Measurements from ENCODE around the gene KLRB1.
"Not testable (repeated sequence)": the region's sequence is repeated elsewhere in the genome, so short reads cannot be mapped to it uniquely, and the experiment has no call there.

The KLRB1 gene

DNA sequence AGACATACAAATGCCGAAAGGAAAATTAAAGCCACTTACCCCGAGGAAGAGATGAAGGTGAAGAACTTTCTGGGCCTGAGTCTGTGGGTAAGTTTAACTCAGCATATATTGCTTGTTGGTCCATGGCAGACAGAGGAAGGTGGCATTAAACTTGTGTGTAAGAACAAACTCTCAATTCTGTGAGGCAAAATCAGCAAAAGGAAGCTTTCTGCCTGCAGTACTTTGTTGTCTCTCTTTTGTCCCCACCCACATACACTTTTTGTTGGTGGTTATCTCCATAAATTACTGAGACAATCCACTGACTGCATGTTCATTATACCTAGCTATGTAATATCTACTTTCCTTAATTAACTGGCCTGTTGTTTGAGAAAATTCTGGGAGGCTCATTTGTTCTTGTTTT, at the start of gene KLRB1:
Gene KLRB1 (minus strand): TSS at position 201 of the 400 bp plus-strand sequence. CDS start 77 bp downstream, at position 124.
- no peak for DNase-seq

DNA sequence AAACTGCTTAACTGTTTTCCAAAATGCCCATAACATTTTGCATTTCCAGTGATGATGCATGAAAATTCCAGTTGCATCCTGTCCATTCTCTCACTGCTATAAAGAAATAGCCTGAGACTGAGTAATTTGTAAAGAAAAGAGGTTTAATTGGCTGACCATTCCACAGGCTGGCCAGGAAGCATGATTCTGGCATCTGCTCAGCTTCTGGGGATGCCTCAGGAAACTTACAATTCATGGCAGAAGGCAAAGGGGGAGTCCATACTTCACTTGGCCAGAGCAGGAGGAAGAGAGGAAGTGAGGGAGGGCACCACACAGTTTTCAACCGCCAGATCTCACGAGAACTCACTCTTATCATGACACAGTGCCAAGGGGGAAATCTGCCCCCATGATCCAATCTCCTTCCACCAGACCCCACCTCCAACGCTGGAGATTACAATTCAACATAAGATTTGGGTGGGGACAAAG, 43.6 kb upstream of the KLRB1 start:
- DNase-seq: no peak

DNA sequence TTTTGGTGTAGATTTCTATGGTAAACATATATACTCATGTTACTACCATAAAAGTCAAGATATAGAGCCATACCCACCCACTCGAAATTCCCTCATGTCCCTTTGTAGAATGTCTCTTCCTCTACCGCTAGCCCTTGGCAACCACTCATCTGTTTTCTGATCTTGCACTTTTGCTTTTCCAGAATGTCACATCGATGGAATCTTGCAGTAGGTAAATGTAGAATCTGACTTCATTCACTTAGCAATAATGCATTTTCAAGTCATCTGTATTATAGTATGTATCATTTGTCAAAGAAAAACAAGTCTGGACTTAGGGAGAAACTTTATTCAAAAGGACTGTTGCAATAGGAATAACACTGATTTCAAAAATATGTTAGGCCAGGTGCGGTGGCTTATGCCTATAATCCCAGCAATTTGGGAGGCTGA, 42.4 kb upstream of the KLRB1 start:
- DNase-seq: no peak

DNA sequence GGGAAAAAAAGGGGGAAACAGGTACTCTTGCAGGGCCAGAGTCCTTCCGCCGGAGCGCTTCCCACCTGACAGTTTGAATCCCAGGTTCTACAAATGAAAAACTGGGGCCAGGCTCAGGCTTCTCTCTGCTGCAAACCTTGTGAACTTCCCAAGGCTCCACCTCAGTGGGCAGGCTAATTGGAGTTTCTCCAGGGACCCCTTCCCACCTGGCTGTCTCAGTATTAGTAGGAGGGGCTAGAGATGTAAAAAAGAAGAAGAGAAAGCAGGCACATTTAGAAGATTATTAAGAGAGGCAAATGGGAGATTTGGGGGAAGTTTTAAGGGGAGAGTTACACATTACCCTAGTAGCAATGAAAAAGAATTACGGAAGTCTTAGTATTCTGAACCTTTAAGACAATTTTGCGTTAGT, 41.8 kb upstream of the KLRB1 start:
- no peak for DNase-seq

DNA sequence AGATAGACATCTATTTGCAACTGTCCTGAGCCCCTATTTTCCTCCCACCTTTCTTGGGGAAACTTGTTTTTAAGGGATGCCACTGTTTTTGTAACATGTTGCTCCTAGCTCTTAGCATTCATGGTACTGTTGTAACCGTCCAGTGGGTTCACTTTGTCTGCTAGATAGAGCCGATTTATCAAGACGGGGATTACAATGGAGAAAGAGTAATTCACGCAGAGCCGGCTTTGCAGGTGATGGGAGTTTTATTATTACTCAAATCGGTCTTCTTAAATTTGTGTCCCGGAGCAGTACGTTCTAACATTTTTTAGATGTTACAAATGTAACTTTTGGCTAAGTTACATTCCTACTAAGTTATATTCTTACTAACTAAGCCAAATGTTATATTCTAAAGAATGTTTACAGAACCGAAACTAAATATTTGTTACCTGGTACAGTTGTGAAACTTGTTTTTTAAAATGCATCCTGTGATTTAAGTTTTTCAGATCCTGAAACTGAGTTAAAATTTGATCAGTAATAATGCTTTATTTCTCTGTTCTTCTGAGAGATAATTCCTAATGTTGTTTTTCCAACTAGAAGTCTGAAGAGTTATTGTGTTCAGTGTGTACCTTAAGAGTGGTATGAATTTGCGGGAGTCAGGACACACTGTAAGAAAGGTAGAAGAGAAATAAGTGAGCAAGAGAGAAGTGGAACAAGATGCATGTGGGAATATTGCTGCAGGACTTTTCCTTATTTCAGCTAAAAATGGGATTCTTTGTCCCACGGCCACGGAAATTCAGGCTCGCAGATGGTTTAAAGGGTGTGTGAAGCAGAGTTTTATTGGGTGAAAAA, 41.2 kb upstream of the KLRB1 start:
- DNase-seq: no peak

DNA sequence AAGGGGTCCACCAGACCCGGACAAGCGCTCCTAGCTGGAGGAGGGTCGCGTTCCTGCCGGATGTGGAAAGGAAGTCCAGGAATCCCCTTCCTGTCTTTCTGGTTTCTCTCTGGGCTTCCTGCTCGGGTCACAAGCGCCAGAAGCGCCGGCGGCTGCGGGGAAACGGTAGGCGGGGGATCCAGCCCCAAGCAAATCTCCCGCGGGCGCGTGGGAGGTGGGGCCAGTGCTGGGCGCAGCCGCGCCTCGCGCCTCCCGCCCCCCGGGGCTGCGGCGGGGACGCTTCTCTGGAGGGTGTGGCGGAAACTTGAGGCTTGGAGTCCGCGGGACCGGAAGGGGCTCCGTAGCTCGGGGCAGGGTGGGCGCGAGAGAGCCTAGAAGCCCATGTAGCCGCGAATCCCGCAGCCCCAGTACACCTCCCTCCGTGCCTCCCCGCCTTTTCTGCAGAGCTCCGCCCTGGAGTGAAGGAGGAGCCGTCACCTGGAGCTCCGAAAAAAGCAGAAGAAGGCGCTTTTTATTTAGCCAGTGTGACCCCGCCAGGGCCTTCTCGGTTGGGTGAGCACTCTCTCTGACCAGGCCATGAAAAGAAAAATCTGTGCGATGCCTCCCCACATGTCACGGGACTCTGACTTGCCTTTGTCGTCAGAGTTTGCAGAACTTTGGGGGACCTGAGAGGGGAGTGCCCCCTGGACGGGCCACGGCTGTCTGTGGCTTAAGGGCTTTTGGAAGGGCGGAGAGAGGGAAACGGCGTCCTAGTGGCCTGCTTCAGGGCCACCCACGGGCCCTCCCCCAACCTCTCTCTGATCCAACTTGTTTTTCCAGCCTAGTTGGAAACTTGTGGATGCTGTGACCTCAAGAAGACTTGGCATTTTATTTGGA, 40.3 kb upstream of the KLRB1 start:
- DNase-seq: peak; percentile 22

DNA sequence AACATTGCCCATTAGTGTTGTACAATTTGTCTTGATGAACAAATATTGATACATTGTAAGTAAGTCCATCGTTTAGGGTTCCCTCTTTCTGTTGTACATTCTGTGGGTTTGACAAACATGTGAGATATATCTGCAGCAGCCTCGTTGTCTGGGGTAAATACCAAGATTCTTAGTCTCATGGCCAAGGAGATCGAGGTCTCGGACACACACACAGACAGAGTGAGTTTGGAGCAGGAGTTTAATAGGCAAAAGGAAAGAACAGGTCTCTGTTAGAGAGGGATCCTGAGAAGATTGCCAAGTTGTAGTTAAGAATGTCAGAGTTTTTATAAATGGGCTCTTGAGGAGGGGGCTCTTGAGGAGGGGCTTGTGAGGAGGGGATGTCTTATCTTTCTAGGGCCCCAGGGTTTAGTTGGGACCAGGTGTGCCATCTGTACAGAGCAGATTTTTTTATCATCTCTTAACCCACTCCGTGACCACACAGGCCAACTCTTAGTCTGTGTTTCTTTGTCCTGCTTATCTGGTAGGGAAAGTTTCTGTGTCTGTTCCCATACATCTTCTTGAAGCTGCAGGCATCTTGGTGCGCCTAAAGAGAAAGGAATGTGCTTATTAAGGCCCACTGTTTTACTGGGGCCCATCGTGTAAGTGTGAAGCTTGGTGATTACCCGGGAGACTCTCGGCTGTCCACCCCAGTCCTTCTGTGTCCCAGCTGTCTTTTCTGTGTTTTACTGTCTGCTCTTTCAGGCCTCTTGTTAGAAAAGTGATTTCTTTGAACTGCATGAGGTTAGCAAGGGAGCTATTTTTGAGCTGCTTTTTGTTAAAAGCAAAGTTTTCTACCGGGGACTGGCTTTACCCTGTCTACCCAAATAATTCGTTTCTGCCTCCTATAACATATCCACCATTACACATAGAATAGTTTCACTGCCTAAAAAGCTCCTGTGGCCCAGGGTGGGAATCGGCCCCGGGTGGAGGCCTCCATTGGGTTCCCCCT, 39.4 kb upstream of the KLRB1 start:
- no peak for DNase-seq

DNA sequence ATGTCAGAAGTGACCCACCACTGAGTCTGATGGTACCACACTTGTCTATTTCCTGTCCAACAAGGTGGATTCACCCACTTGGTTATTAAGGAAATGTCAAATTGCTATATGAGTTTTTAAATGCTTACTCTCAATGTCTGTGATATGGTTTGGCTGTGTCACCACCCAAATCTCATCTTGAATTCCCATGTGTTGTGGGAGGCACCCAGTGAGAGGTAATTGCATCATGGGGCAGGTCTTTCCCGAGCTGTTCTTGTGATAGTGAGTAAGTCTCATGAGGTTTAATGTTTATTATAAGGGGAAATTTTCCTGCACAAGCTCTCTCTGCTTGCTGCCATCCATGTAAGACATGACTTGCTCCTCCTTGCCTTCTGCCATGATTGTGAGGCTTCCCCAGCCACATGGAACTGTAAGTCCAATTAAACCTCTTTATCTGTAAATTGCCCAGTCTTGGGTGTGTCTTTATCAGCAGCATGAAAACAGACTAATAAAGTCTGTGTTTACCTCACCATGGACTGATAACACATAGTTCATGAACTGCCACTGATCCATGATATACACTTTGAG, 37.4 kb upstream of the KLRB1 start:
- not testable (repeated sequence) for DNase-seq

DNA sequence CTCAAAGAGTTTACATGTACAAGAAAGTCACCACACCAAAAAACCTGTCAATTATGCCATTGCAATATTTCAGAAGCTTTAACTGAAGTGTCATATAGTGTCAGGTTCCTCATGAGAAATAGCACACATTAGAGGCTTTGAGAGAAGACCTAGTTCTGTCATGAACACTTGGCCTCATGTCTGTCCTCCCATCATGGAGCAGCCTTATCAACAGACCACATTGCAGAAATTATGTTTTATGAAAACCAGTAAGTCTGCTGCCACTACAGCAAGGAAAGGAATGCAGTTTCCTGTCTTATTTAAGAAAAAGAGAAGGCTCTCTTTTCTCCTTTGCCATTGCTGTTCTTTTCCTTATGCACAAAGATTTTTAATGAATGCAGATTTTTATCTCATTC, 35.5 kb upstream of the KLRB1 start:
- DNase-seq: no peak

DNA sequence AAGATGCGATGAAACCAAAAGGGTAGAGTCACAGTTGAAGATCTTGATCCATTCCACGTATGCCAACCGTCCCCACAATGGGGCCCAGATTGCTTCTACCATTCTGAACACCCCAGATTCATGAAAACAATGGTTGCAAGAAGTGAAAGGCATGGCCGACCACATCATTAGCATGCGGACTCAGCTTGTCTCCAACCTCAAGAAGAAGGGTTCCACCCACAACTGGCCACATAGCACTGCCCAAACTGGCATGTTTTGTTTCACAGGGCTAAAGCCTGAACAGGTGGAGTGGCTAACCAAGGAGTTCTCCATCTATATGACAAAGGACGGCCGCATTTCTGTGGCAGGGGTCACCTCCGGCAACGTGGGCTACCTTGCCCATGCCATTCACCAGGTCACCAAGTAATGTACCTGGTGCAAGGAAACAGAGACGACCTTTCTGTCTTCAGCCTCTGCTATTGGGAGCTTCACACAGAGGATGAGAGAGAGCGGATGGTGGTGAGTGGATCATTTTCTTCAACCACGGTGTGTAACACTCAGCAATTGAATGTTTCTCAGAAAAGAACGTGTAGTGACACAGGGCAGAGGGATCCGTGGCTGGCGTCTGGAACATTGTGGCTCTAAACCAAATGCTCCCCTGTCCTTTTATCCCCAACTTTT, 35.0 kb upstream of the KLRB1 start:
- DNase-seq: no peak

DNA sequence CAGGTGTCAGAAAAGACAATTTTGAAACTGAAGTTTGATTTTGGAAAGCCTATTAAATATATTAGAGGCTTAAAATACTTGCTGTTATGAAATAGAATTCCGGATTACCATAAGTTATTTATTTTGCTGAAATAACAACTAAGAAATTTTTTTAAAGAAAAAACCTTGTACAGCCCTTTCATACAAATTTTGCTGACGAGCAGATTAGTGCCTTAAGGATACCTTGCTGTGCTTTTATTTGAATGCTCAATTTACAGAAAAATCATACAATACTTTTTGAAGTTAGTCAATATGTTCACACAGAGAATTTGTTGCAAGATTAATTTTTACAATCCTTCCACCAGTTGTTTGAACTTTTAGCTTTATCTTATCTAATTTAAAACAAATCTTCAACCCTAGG, 32.3 kb upstream of the KLRB1 start:
- DNase-seq: no peak

DNA sequence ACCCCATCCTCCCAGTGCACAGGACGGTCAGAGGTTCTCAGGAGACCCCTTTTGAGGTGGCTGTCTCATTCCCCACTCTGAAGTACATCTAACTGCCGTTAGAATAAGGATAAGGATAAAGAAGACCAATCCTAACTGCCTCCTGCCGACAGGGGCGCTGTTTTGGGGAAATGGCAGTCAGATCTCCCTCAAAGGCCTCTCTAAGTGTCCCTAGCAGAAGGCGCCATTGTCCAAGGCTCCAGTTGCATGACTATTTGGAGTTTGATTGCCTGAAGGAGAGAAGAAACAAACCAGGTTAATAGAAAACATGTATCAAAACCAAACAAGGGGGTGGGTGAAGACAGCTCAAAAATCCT, 29.1 kb upstream of the KLRB1 start:
- no peak for DNase-seq

DNA sequence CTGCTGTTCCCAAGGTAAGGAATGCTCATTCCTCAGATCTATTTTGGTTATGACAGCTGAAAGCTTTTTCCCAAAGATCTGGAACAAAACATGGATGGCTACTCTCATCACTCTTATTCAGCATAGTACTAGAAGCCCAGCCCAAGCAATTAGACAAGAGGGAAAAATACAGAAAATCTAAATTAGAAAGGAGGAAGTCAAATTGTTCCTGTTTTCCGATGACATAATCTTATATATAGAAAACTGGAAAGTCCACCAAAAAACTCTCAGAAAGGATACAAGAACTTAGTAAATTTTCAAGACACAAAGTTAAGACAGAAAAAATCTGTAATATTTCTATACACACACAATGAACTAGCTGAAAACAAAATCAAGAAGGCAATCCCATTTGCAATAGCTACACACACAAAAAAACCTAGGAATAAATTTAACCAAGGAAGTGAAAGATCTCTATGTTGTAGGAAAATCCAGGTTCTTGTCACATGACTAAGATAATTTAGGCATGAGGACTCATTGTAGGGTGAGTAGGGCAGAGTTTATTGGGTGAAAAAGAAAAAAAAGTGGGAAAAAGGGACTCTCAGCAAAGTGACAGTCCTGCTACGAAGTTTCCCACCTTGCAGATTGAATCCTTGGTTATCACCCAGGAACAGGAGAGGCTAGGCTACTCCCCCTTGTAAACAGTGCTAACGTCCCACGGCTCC, 28.6 kb upstream of the KLRB1 start:
- no peak for DNase-seq

DNA sequence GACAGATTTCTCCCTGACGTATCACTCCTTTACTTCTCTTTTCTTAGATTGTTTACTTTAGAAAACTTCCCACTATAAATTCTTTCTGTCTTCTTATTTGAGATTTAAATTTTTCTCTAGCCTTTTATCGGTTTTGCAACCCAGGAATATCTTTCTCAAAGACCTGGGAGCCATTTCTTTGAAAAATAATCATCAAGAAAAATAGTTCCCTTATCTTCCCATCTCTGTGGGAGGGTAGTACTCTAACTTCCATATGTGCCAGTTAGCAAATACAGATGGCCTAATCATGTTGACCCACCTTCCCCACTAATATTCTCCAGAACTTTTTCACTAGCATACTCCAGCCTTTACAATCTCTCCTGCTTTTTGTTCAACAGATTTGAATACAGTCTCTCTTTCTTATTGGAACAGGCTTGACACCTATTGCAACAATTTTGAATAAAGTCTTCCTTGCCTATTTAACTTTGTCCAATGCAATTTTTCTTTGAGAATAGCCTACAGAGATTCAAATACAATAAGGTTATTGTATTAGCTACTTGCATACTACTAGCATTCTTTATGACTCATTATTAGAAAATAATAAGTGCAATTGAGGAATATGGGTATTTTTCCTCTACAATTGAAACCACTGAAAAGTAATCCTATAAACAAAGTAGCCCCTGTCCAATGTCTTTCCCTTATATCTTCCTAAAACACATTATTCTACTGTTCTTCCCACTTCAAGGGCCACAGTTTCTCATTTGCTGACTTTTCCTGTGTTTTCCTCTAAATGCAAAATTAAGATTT, 27.4 kb upstream of the KLRB1 start:
- DNase-seq: no peak

DNA sequence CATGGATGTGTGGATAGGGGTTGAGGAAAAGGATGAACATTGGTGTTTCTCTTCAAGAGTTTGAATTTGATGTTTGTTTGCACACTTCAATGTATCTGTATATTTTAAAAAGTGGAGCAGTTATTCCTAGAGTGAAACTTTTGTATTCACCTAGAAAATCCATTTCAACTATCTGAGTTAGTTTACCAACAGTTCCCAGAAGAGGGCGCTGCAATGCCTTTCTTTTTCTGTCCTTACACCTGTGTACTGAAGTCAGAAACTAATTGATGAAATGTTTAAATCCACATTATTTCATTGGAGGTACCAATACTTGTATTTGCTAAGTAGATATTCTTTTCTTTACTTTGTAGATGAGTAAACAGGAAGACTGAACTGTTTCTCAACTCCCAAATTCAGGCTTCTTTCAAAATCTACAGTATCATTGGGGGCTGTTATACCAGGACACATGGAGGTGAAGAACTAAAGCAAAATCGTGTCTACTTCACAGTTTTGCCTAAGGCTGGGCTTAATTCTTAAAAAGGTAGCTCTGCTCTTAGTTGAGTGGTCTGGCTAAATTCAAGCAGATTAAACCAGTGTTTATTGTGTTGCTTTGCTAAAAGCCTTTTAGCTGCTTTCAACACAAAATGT, 26.6 kb upstream of the KLRB1 start:
- no peak for DNase-seq

DNA sequence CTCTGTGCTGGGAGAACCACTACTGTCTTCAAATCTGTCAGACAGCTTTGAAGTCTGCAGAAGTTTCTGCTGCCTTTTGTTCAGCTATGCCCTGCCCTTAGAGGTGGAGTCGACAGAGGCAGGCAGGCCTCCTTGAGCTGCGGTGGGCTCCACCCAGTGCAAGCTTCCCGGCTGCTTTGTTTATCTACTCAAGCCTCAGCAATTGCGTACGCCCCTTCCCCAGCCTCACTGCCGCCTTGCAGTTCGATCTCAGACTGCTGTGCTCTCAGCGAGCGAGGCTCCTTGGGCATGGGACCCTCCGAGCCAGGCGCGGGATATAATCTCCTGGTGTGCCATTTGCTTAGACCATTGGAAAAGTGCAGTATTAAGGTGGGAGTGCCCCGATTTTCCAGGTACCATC, 25.1 kb upstream of the KLRB1 start:
- DNase-seq: no peak

DNA sequence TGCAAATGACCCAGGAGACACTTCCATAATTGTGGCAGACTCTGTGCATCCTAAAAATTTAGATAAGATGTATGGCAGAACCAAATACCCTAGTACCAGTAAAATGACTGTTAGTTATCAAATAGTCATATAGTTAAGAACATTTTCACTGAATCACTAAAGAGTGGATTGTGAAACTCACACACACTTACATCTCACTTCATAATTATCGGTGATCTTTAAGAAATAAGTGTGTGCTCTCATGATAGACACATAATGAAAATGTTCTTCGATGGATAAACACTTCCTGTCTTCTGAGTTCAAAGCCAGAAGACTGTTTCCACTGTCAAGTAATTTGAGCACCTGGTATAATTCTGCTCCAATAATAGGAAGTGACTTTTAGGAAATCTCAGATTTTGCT, 19.1 kb upstream of the KLRB1 start:
- no peak for DNase-seq

DNA sequence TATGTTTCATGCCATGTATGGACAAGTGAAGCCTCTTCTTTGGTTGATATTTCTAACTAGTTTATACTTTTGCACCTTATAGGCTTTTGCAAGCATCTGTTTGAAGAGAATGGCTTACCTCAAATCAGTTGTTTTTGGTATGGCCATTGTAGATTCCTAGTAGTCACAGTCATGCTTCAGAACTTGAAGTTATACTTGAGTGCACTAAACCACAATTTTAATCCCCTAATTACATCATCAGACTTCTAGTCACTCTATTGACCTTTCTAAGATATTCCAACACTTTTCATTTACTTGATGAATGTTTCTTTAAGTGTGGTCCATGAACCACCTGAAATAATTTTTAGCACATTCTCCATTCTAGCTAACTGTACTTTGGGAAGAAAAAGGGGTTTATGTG, 18.6 kb upstream of the KLRB1 start:
- no peak for DNase-seq

DNA sequence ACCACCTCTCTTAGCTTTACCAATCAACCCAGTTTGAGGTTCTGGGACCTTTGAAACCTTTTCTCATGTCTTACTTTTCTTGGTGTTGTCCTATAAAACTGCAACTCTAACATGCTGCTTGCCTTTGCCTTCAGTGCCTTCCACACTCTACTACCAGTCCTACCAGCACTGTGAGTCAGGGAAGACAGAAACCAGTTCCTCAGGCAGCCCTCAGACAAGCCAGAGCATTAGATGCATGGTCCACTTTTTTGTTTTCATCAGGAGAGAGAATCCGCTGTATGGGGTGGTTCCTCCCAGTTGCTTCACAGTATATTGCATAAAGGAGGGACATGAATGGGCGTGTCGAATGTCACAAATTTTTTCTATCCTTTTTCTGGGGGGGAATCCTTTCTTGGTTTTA, 17.3 kb upstream of the KLRB1 start:
- DNase-seq: no peak

All from SHP77 treated with DMSO at 0.1 percent for 48 hours (cell line).